Urinary bladder (tissue), 4 donors: ENCODE measurements around the gene LILRA5. TPM values are rescaled to one million over a fixed set of nuclear protein-coding genes. Genes with fewer than 3 reads are reported as not detected.
"Not testable (repeated sequence)": the region's sequence is repeated elsewhere in the genome, so short reads cannot be mapped to it uniquely, and the experiment has no call there.

ENCODE experiments used
- DNase-seq: peaks from one replicate; pipeline ENCODE4 v3.0.0-alpha.2; 2015; ENCODE audit errors: extremely low spot score
- H3K27ac ChIP-seq: one replicate; pipeline ENCODE4 v1.5.1; 2013; ENCODE audit warnings: low read depth, mild to moderate bottlenecking, moderate library complexity
- H3K36me3 ChIP-seq: one replicate; pipeline ENCODE4 v1.6.1; 2013; ENCODE audit warnings: mild to moderate bottlenecking, moderate library complexity; ENCODE audit not compliant: insufficient read depth
- H3K4me1 ChIP-seq: one replicate; pipeline ENCODE4 v1.6.1; 2013; ENCODE audit warnings: mild to moderate bottlenecking, moderate library complexity; ENCODE audit not compliant: insufficient read depth
- H3K4me3 ChIP-seq: one replicate; pipeline ENCODE4 v1.5.1; 2013; ENCODE audit warnings: low read depth, low read length
- WGBS: extraction: QIAGEN DNeasy Blood & Tissue Kit; methylation state at CpG from one replicate; pipeline ENCODE4 v1.1.7; 2013; 5-methylcytosine and 5-hydroxymethylcytosine counted together
- polyA plus RNA-seq: library from polyadenylated mRNA; stranded (reverse); fragments of 200-250 nt; gene quantifications from one replicate; pipeline ENCODE4 v1.2.3, GENCODE V29; 2013
- total RNA-seq: library from RNA; depleted of rRNA; stranded (reverse); fragments of >200 nt; gene quantifications from one replicate; pipeline ENCODE4 v1.2.3, GENCODE V29; 2014
- donor health status: healthy with polysubstance abuse.
- donor health status: healthy.

Gene LILRA5
- total and polyA plus RNA-seq, 2 donors = 1.3 to 7.3 TPM

DNA sequence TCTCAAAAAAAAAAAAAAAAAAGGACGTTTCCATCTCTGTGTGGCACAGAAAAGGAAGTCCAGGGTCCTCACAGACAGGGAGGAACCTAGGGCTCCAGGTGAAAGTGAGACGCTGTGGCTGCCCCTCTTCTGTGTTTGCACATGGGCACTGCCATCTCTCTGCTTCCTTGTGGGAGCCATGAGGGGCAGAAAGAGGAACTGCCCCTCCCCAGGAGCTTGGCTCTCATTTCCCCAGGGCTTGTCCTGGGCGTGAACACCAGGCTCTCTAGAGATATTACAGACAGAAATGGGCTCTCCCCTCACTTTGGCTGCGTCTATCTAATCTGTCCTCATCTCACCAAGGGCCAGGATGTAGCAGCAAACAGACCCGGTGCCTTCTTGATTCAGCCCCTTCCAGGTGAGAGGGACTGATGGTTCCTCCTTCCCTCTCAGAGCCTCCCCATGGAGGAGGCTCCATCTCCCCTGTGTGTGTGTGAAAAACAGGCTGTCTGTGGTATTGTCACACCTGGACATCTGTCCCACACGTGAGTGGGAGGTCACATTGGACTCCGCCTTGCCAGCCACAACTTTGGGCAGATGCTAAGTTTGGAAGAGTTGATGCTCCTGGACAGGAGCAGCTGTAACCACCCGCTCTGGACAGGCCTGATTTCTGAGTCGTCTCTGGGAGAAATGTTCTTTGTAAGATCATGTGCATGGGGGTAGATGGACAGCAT lies 26.8 kb upstream of the LILRA5 start:
- H3K4me3 ChIP-seq = no peak overlapping the region
- DNase-seq = no peak
- WGBS = 65% methylated on average over 9 of the region's 9 CpGs
- H3K4me1 ChIP-seq = no peaks in the 10 kb centered on the region
- H3K36me3 ChIP-seq = no peaks in the 10 kb centered on the region
- no peak overlapping the region for H3K27ac ChIP-seq

DNA sequence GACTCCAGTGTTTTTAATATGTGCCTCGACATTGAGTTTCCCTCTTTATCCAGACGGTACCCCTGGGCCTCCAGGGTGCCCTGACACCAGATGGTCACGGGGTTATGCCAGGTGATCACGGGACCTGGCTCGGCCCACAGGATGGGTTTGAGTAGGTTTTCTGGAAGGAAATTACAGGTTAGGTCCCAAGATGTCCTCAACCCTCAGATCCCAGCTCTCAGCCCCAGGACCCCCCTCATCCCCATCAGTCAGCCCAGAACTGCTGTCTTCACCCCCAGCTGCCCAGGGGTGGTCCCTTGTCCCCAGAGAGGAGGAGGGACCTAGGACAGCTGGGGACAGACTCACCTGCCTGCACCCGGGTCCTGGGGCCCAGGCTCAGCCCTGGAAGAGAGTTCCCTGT lies 25.6 kb upstream of the LILRA5 start:
- Histone ChIP-seq H3K36me3 (no peaks in the 10 kb centered on the region), H3K4me1 (no peaks in the 10 kb centered on the region), H3K27ac (no peak overlapping the region), H3K4me3 (no peak overlapping the region)
- DNase-seq = no peak
- 74% methylated on average over 6 of the region's 6 CpGs for WGBS

GRCh38 chr19:54337858-54338230 lies 24.9 kb upstream of the LILRA5 start:
- Histone ChIP-seq H3K27ac (no peak overlapping the region), H3K36me3 (no peaks in the 10 kb centered on the region), H3K4me3 (no peak overlapping the region), H3K4me1 (no peaks in the 10 kb centered on the region)
- no peak for DNase-seq
- 75% methylated on average over 9 of the region's 9 CpGs for WGBS

- DNase-seq = no peak
- Histone ChIP-seq H3K36me3 (no peaks in the 10 kb centered on the region), H3K27ac (no peak overlapping the region), H3K4me1 (no peaks in the 10 kb centered on the region), H3K4me3 (no peak overlapping the region)
- 75% methylated on average over 34 of the region's 34 CpGs for WGBS
Observed at GRCh38 chr19:54336893-54337857, 24.2 kb upstream of the LILRA5 start.

DNA sequence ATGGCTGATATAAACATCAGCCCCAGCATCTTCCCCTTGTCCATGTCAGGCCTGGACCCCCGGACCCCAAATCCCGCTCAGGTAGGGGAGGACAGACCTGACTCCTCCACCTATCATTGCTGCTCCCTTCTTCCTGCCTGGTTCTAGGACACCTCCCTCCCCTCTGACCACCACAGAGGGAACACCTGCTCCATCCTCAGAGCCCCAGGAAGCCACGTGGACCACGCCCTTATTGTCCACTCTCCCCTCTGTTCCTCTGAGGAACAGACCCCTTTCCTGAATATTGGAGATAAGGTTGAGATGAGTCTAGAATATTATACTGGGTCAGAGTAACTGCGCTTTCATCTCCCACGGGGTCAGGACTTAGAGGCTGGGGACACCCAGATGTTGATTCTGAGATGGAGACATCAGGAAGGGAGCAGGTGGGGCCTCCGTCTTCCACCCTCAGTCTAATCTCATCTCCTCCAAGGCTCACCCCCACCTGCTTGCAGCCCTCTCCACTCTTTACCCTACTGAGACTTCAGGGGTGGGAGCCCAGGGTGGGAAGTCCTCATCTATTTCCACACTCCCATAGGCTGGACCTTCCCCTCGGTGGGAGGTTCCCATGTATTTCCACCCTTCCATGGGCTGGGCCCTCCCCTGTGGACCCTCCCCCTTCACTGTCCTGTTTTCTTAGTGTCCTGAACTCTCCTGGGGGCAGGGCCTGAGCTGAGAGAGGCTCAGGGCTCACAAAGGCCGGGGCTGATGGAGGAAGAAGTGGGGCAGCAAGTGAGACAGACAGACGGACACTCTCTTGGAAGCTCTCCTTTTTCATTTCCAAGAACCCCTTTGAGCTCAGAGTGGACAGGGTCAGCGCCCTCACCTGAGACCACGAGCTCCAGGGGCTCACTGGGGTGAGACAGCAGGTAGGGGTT lies 23.3 kb upstream of the LILRA5 start:
- no peak overlapping the region for H3K4me3 ChIP-seq
- 78% methylated on average over 12 of the region's 12 CpGs for WGBS
- H3K36me3 ChIP-seq = no peaks in the 10 kb centered on the region
- no peak overlapping the region for H3K27ac ChIP-seq
- no peak for DNase-seq
- no peaks in the 10 kb centered on the region for H3K4me1 ChIP-seq

DNA sequence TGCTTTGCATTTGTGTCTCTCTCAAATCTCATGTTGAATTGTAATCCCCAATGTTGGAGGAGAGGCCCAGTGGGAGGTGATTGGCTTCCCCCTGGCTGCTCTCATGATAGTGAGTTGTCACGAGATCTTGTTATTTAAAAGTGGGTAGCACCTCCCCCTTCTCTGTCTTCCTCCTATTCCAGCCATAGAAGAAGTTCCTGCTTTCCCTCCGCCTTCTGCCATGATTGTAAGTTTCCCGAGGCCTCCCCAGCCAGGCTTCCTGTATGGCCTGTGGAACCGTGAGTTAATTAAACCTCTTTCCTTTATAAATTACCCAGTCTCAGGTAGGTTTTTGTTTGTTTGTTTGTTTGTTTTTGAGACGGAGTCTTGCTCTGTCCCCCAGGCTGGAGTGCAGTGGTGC lies 22.2 kb upstream of the LILRA5 start:
- 42% methylated on average over 5 of the region's 5 CpGs for WGBS
- no peak for DNase-seq
- Histone ChIP-seq H3K27ac (no peak overlapping the region), H3K4me1 (no peaks in the 10 kb centered on the region), H3K4me3 (no peak overlapping the region), H3K36me3 (no peaks in the 10 kb centered on the region)

- DNase-seq = no peak
- WGBS = 71% methylated on average over 3 of the region's 3 CpGs
- no peak overlapping the region for H3K27ac ChIP-seq
- H3K4me3 ChIP-seq = no peak overlapping the region
- no peaks in the 10 kb centered on the region for H3K36me3 ChIP-seq
- no peaks in the 10 kb centered on the region for H3K4me1 ChIP-seq
Observed at GRCh38 chr19:54333586-54334298, 20.8 kb upstream of the LILRA5 start.

DNA sequence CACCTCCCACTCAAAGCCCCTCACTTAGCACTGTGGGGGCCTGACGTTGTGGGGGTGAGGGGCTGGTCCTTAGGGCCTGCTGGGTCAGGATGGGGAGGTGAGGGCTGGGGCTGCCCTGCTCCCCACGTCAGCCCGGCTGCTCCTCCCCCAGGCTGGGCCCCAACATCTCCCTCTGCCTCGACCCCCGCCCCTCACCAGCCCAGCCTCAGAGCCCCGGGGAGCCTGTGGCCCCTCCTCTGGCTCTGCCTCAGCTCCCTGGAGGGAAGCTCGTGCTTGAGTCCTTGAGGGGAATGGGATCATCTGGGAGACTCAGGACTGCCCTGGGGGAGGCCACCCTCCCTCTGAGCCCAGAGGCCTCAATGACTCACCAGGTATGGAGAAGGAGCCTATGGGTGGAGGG lies 19.2 kb upstream of the LILRA5 start:
- WGBS = 59% methylated on average over 7 of the region's 7 CpGs
- H3K27ac ChIP-seq = no peak overlapping the region
- H3K4me1 ChIP-seq = no peaks in the 10 kb centered on the region
- no peak for DNase-seq
- H3K4me3 ChIP-seq = no peak overlapping the region
- no peaks in the 10 kb centered on the region for H3K36me3 ChIP-seq

DNA sequence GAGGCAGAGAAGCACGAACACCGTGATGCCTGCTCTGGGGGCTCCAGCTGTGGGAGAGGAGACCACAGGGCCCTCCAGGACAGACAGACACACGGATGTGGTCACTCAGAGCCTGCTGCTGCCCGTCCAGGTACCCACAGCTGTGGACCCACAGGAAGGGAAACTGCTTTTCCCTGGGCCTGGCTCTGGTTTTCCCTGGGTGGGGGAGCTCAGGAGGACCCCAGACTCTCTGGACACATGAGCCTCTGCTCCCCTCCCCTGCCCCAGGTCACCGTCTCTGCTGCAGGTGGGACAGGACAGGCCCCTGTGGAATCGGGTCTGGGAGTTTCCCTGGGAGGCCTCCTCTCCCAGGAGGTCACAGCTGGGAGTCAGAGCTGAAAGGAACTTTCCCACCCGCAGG lies 18.7 kb upstream of the LILRA5 start:
- Histone ChIP-seq H3K36me3 (no peaks in the 10 kb centered on the region), H3K27ac (no peak overlapping the region), H3K4me3 (no peak overlapping the region), H3K4me1 (no peaks in the 10 kb centered on the region)
- 77% methylated on average over 7 of the region's 7 CpGs for WGBS
- DNase-seq = no peak

GRCh38 chr19:54329476-54330165 lies 16.7 kb upstream of the LILRA5 start:
- no peaks in the 10 kb centered on the region for H3K36me3 ChIP-seq
- no peak overlapping the region for H3K4me3 ChIP-seq
- no peak for DNase-seq
- no peaks in the 10 kb centered on the region for H3K4me1 ChIP-seq
- 81% methylated on average over 14 of the region's 14 CpGs for WGBS
- H3K27ac ChIP-seq = no peak overlapping the region

- H3K36me3 ChIP-seq, DNase-seq, H3K27ac ChIP-seq, H3K4me3 ChIP-seq, H3K4me1 ChIP-seq: not testable (repeated sequence)
- 68% methylated on average over 5 of the region's 5 CpGs for WGBS
Observed at GRCh38 chr19:54328781-54329180, 15.8 kb upstream of the LILRA5 start.

DNA sequence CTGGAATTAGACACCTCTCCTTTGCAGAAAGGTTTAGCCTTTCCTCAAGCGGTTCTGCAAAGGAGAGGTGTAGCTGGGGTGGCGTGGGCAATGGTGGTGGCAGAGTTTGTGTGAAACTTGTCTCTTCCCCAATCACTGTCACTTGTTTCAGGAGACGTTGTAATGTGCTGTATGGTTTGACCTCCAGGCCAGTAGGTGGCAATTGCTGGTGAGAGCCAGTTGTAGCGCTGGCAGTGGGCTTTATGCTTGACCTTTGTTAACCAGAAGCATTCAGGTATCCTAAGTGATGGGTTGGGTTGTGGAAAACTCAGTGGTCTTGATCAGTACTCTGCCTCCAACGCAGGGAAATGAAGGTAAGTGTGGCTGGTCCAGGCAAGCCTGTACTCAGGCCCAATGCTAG lies 12.7 kb upstream of the LILRA5 start:
- H3K4me1 ChIP-seq = no peaks in the 10 kb centered on the region
- no peak overlapping the region for H3K27ac ChIP-seq
- no peak for DNase-seq
- no peak overlapping the region for H3K4me3 ChIP-seq
- H3K36me3 ChIP-seq = no peaks in the 10 kb centered on the region
- WGBS = 71% methylated on average over 5 of the region's 5 CpGs
